Loucy (cell line): ENCODE measurements around the gene BABAM2.

Experiments used
- H2AFZ ChIP-seq: fragments of 200-600 bp; sonication (generic); 2 replicates; pipeline ENCODE4 v1.6.0; 2016; ENCODE audit warnings: antibody characterized with exemption, mild to moderate bottlenecking, low read length, moderate library complexity
- H3F3A ChIP-seq: fragments of 200-600 bp; 2 replicates; pipeline ENCODE4 v1.6.0; 2016; ENCODE audit warnings: antibody characterized with exemption, low read depth, mild to moderate bottlenecking
- H3K27me3 ChIP-seq: fragments of 200-600 bp; sonication (generic); 2 replicates; pipeline ENCODE4 v1.6.1; 2014; ENCODE audit warnings: low read length, mild to moderate bottlenecking; ENCODE audit not compliant: insufficient read depth, poor library complexity, severe bottlenecking
- H3K36me3 ChIP-seq: fragments of 200-600 bp; sonication (generic); 2 replicates; pipeline ENCODE4 v1.6.1; 2016; ENCODE audit warnings: low read length; ENCODE audit not compliant: insufficient read depth
- H3K4me1 ChIP-seq: fragments of 200-600 bp; sonication (generic); 2 replicates; pipeline ENCODE4 v1.5.1; 2014; ENCODE audit warnings: low read length, mild to moderate bottlenecking; ENCODE audit not compliant: insufficient read depth, poor library complexity, severe bottlenecking
- H3K4me2 ChIP-seq: fragments of 200-600 bp; sonication (generic); 2 replicates; pipeline ENCODE4 v1.6.0; 2014; ENCODE audit warnings: antibody characterized with exemption, low read length, low read depth, mild to moderate bottlenecking; ENCODE audit not compliant: poor library complexity, severe bottlenecking
- H3K4me3 ChIP-seq: fragments of 200-600 bp; sonication (generic); 2 replicates; pipeline ENCODE4 v1.5.1; 2014; ENCODE audit warnings: low read length, mild to moderate bottlenecking, mixed read lengths; ENCODE audit not compliant: poor library complexity, severe bottlenecking
- H3K79me2 ChIP-seq: fragments of 200-600 bp; sonication (generic); 2 replicates; pipeline ENCODE4 v1.6.1; 2014; ENCODE audit warnings: low read length; ENCODE audit not compliant: insufficient read depth
- H3K9ac ChIP-seq: fragments of 200-600 bp; sonication (generic); 2 replicates; pipeline ENCODE4 v1.6.0; 2014; ENCODE audit warnings: mild to moderate bottlenecking, low read depth, low read length, moderate library complexity; ENCODE audit not compliant: poor library complexity, severe bottlenecking
- H3K9me2 ChIP-seq: fragments of 200-600 bp; sonication (generic); replicated peaks from 2 replicates; pipeline ENCODE4 v1.6.1; 2016; ENCODE audit warnings: low read depth, low read length, mixed read lengths
- H3K9me3 ChIP-seq: fragments of 200-600 bp; sonication (generic); 2 replicates; pipeline ENCODE4 v1.6.1; 2014; ENCODE audit warnings: mild to moderate bottlenecking, antibody characterized with exemption, low read length, low read depth; ENCODE audit not compliant: insufficient read depth
- H4K20me1 ChIP-seq: fragments of 200-600 bp; sonication (generic); 2 replicates; pipeline ENCODE4 v1.6.0; 2014; ENCODE audit warnings: antibody characterized with exemption, low read length, mild to moderate bottlenecking; ENCODE audit not compliant: insufficient read depth, poor library complexity, severe bottlenecking
- CTCF ChIP-seq: fragments of 200-600 bp; sonication (generic); conservative IDR thresholded peaks from 2 replicates; pipeline ENCODE4 v1.5.1; 2014; ENCODE audit warnings: mild to moderate bottlenecking, antibody characterized with exemption, low read length
- EZH2phosphoT487 ChIP-seq: fragments of 200-600 bp; IDR thresholded peaks from 2 replicates; pipeline ENCODE4 v1.6.1; 2018; ENCODE audit warnings: antibody characterized with exemption, mild to moderate bottlenecking, moderate library complexity, borderline replicate concordance

BABAM2 gene

DNA sequence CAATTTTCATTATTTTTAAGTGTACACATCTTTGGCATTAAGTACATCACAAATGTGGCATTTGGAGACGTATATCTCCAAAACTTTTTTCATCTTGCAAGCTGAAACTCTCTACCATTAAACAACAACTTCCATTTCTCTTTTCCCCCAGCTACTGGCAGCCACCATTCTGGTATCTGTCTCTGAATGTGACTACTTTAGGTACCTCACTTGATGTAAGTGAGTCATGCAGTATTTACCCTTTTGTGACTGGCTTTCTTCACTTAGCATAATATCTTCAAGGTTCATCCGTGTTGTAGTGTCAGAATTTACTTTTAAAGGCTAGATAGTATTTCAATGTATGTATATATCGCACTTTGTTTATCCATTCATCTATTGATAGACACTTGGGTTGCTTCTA, 17.0 kb downstream of the BABAM2 start:
- H2AFZ ChIP-seq: no peak overlapping the region
- no peak overlapping the region for H3K4me2 ChIP-seq
- TF ChIP-seq CTCF (no peak), EZH2phosphoT487 (no peak)
- H3K9ac ChIP-seq: no peak overlapping the region
- no peaks in the 10 kb centered on the region for H3K27me3 ChIP-seq
- no peaks in the 10 kb centered on the region for H3K9me2 ChIP-seq
- H3K4me3 ChIP-seq: no peak overlapping the region
- H3F3A ChIP-seq: no peaks in the 10 kb centered on the region
- no peaks in the 10 kb centered on the region for H4K20me1 ChIP-seq
- no peaks in the 10 kb centered on the region for H3K36me3 ChIP-seq
- no peaks in the 10 kb centered on the region for H3K9me3 ChIP-seq
- H3K79me2 ChIP-seq: no peaks in the 10 kb centered on the region
- no peaks in the 10 kb centered on the region for H3K4me1 ChIP-seq

GRCh38 chr2:27909901-27910300, 19.4 kb downstream of the BABAM2 start:
- H4K20me1 ChIP-seq: no peaks in the 10 kb centered on the region
- no peaks in the 10 kb centered on the region for H3K36me3 ChIP-seq
- H3F3A ChIP-seq: no peaks in the 10 kb centered on the region
- H3K9me2 ChIP-seq: no peaks in the 10 kb centered on the region
- peaks cover 12% of the 10 kb centered on the region for H3K4me1 ChIP-seq
- H3K9me3 ChIP-seq: no peaks in the 10 kb centered on the region
- no peaks in the 10 kb centered on the region for H3K27me3 ChIP-seq
- no peak overlapping the region for H2AFZ ChIP-seq
- no peak overlapping the region for H3K4me3 ChIP-seq
- no peak overlapping the region for H3K9ac ChIP-seq
- TF ChIP-seq EZH2phosphoT487: no peak
- no peak for TF ChIP-seq CTCF
- no peaks in the 10 kb centered on the region for H3K79me2 ChIP-seq
- no peak overlapping the region for H3K4me2 ChIP-seq

DNA sequence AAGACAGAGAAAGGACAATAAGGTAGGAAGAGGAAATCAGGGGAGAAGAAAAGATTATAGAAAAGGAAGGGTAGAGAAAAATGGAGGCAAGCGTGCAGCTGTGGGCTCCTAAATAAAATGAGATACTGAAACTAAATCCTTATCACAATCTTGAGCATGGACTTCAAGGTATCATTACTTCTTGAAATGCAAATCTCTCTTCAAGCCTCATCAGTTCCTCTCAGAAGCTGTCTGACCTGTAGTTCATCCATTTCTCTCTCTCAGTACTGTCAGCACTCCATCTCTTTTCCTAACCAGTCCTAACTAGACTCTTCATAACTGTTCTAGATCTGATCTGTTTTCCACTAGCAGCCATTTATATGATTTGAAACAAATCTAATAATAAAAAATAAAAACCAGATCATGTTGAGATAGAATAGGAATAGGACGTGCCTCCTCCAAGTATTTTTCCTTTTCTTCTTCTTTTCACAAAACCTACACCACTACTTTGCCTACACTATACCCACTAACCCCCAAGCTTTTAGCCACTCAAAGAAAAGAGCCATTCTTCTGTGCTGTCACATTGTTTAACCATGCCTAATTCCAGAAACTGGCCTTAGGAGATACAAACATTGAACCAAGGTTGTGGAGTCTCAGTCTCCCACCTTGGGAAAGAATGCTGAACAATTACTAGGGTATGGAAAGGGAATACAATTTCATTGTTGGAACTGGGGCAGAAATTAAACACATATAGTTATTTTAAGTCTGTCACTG, 21.1 kb downstream of the BABAM2 start:
- H3K9me2 ChIP-seq: no peaks in the 10 kb centered on the region
- no peaks in the 10 kb centered on the region for H4K20me1 ChIP-seq
- H3K4me2 ChIP-seq: no peak overlapping the region
- no peak overlapping the region for H3K9ac ChIP-seq
- no peaks in the 10 kb centered on the region for H3K27me3 ChIP-seq
- H3F3A ChIP-seq: no peaks in the 10 kb centered on the region
- no peaks in the 10 kb centered on the region for H3K9me3 ChIP-seq
- H3K4me1 ChIP-seq: peaks cover 20% of the 10 kb centered on the region
- 0 out of 2 replicates have a peak, but pooled peaks cover 2% of the 10 kb centered on the region for H3K79me2 ChIP-seq
- no peak overlapping the region for H2AFZ ChIP-seq
- no peaks in the 10 kb centered on the region for H3K36me3 ChIP-seq
- TF ChIP-seq EZH2phosphoT487 (no peak), CTCF (no peak)
- H3K4me3 ChIP-seq: no peak overlapping the region
